CD14-positive monocyte (primary cell): Measurements from ENCODE around the gene FRAS1. TPM values are rescaled to one million over a fixed set of nuclear protein-coding genes. Genes with fewer than 3 reads are reported as not detected.
"Not testable (repeated sequence)": the region's sequence is repeated elsewhere in the genome, so short reads cannot be mapped to it uniquely, and the experiment has no call there.

Experiments
- DNase-seq, 3 donors: peaks; one replicate each; pipeline ENCODE4 v3.0.0-alpha.2; 2011 to 2022
- H2AFZ ChIP-seq: 2 replicates; pipeline ENCODE4 v1.6.0; 2012; ENCODE audit warnings: mild to moderate bottlenecking, low read depth, low read length, inconsistent platforms; ENCODE audit not compliant: insufficient read depth, poor library complexity, severe bottlenecking
- H3K27ac ChIP-seq, 2 donors: 1 replicate in 1 of 2; 2 replicates in 1 of 2; pipeline ENCODE4 v1.5.1; 2012 to 2013; ENCODE audit warnings: low read length in 2 of 2, control low read depth in 1 of 2, inconsistent platforms in 1 of 2, low read depth in 1 of 2, mild to moderate bottlenecking in 1 of 2
- H3K27me3 ChIP-seq, 2 donors: one replicate each; pipeline versions ENCODE4 v1.6.0 to v1.6.1; 2011 to 2013; ENCODE audit warnings: low read length in 2 of 2; ENCODE audit not compliant: control insufficient read depth in 2 of 2, insufficient read depth in 2 of 2
- H3K36me3 ChIP-seq, 2 donors: replicated peaks in 1 of 2; 1 replicate in 1 of 2; 2 replicates in 1 of 2; pipeline versions ENCODE4 v1.5.1 to v1.6.1; 2012 to 2013; ENCODE audit warnings: low read length in 2 of 2, control low read depth in 1 of 2, inconsistent platforms in 1 of 2, mild to moderate bottlenecking in 1 of 2; ENCODE audit not compliant: insufficient read depth in 2 of 2, control insufficient read depth in 1 of 2
- H3K4me1 ChIP-seq, 2 donors: 1 replicate in 1 of 2; 2 replicates in 1 of 2; pipeline versions ENCODE4 v1.5.1 to v1.6.1; 2012 to 2013; ENCODE audit warnings: low read length in 2 of 2, control low read depth in 1 of 2, inconsistent platforms in 1 of 2, mild to moderate bottlenecking in 1 of 2, moderate library complexity in 1 of 2; ENCODE audit not compliant: insufficient read depth in 2 of 2, control insufficient read depth in 1 of 2
- H3K4me2 ChIP-seq: replicated peaks from 2 replicates; pipeline ENCODE3; 2012; ENCODE audit warnings: low read length, moderate library complexity, mild to moderate bottlenecking; ENCODE audit not compliant: poor library complexity, severe bottlenecking; ENCODE audit errors: extremely low read depth
- H3K4me3 ChIP-seq, 3 experiments: fragments of 200-600 bp in 1 of 3; sonication (generic) in 1 of 3; replicated peaks in 1 of 3; 1 replicate in 2 of 3; 2 replicates in 1 of 3; pipeline ENCODE4 v1.5.1; 2011 to 2013; ENCODE audit warnings: low read length in 3 of 3, mild to moderate bottlenecking in 3 of 3, control low read depth in 2 of 3, low read depth in 2 of 3, inconsistent platforms in 1 of 3, moderate library complexity in 1 of 3
- H3K79me2 ChIP-seq: 2 replicates; pipeline ENCODE4 v1.6.0; 2012; ENCODE audit warnings: mild to moderate bottlenecking, control low read depth, inconsistent platforms, low read length, moderate library complexity; ENCODE audit not compliant: insufficient read depth
- H3K9ac ChIP-seq: 2 replicates; pipeline ENCODE4 v1.6.0; 2017; ENCODE audit warnings: low read length, mild to moderate bottlenecking; ENCODE audit not compliant: insufficient read depth, poor library complexity, severe bottlenecking
- H3K9me3 ChIP-seq, 2 donors: replicated peaks in 1 of 2; 1 replicate in 1 of 2; 2 replicates in 1 of 2; pipeline versions ENCODE4 v1.5.1 to v1.6.1; 2012 to 2013; ENCODE audit warnings: low read length in 2 of 2, control low read depth in 1 of 2; ENCODE audit not compliant: control insufficient read depth in 1 of 2, insufficient read depth in 1 of 2
- H4K20me1 ChIP-seq: 2 replicates; pipeline ENCODE4 v1.6.0; 2012; ENCODE audit warnings: mild to moderate bottlenecking, low read length, control low read depth, moderate library complexity; ENCODE audit not compliant: insufficient read depth
- H3K27ac Mint-ChIP-seq, 7 donors: one replicate each; pipeline ENCODE4 v1.8.0; 2020; ENCODE audit warnings: mild to moderate bottlenecking in 7 of 7, mixed read lengths in 7 of 7, moderate library complexity in 6 of 7, inconsistent platforms in 2 of 7
- H3K27me3 Mint-ChIP-seq, 3 donors: one replicate each; pipeline ENCODE4 v1.8.0; 2021 to 2022; ENCODE audit warnings: low read depth in 3 of 3, mild to moderate bottlenecking in 3 of 3, mixed read lengths in 3 of 3, moderate library complexity in 3 of 3, inconsistent platforms in 1 of 3
- H3K36me3 Mint-ChIP-seq, 2 donors: one replicate each; pipeline ENCODE4 v1.8.0; 2020; ENCODE audit warnings: mixed read lengths in 2 of 2, inconsistent platforms in 1 of 2, mild to moderate bottlenecking in 1 of 2
- H3K4me1 Mint-ChIP-seq: one replicate; pipeline ENCODE4 v1.8.0; 2020; ENCODE audit warnings: mild to moderate bottlenecking, mixed read lengths
- H3K4me3 Mint-ChIP-seq, 2 donors: one replicate each; pipeline ENCODE4 v1.8.0; 2020; ENCODE audit warnings: mild to moderate bottlenecking in 2 of 2, mixed read lengths in 2 of 2, moderate library complexity in 1 of 2
- H3K9me3 Mint-ChIP-seq, 7 donors: one replicate each; pipeline ENCODE4 v1.8.0; 2020 to 2022; ENCODE audit warnings: mixed read lengths in 7 of 7, mild to moderate bottlenecking in 6 of 7, moderate library complexity in 6 of 7, inconsistent platforms in 2 of 7
- CTCF ChIP-seq: fragments of 200-600 bp; IDR thresholded peaks from one replicate; pipeline ENCODE4 v1.8.0; 2022; ENCODE audit warnings: antibody characterized with exemption, mild to moderate bottlenecking
- WGBS: methylation state at CpG from one replicate; pipeline ENCODE4 v1.1.5; 2013; ENCODE audit warnings: missing lambda C conversion rate; ENCODE audit not compliant: insufficient coverage; 5-methylcytosine and 5-hydroxymethylcytosine counted together
- intact Hi-C, 2 donors: fragments of 100-400 bp; cut with micrococcal nuclease; formaldehyde crosslinking; loops; one replicate each; pipeline versions ENCODE4 v1.15.0 to v1.15.1; 2023
- polyA plus RNA-seq, 3 donors: library from polyadenylated mRNA; depleted of rRNA in 1 of 3; unstranded in 2 of 3; stranded (reverse) in 1 of 3; fragments of 300-500 nt in 2 of 3; fragments of >200 nt in 1 of 3; fragmentation: Illumina TruSeq in 2 of 3; gene quantifications; 1 replicate in 2 of 3; 2 replicates in 1 of 3; pipeline ENCODE4 v1.2.3, GENCODE V29; 2012 to 2021

The FRAS1 gene
- polyA plus RNA-seq, 3 donors = not detected

GRCh38 chr4:78121338-78121904 is 64.3 kb downstream of the FRAS1 start:
- no peak for DNase-seq
- Histone ChIP-seq H3K27me3 (no peaks in the 10 kb centered on the region), H3K79me2 (no peaks in the 10 kb centered on the region), H3K4me2 (no peak overlapping the region), H3K9me3 (no peaks in the 10 kb centered on the region), H3K4me3 (no peak overlapping the region), H3K27ac (no peak overlapping the region), H3K36me3 (no peaks in the 10 kb centered on the region), H4K20me1 (no peaks in the 10 kb centered on the region), H3K9ac (no peak overlapping the region), H3K4me1 (no peaks in the 10 kb centered on the region), H2AFZ (no peak overlapping the region)
- no peak overlapping the region for H3K27ac Mint-ChIP-seq
- no peaks in the 10 kb centered on the region for H3K36me3 Mint-ChIP-seq
- no peak overlapping the region for H3K4me3 Mint-ChIP-seq
- H3K27me3 Mint-ChIP-seq = peaks cover 0 to 2% (median 0%) of the 10 kb centered on the region in 3 donors
- H3K9me3 Mint-ChIP-seq = peaks cover 0 to 14% (median 8%) of the 10 kb centered on the region in 7 donors
- TF ChIP-seq CTCF = no peak
- intact Hi-C loops = no loop called here
- no peaks in the 10 kb centered on the region for H3K4me1 Mint-ChIP-seq
- WGBS = 94% methylated on average over 3 of the region's 4 CpGs

- not testable (repeated sequence) for H3K79me2 ChIP-seq, H3K4me2 ChIP-seq, H3K4me1 Mint-ChIP-seq
Measured at GRCh38 chr4:78125834-78126331, 68.8 kb downstream of the FRAS1 start.

More at GRCh38 chr4:78125834-78126331, 68.8 kb downstream of the FRAS1 start:
- H3K4me3 Mint-ChIP-seq, H3K4me3 ChIP-seq, H3K36me3 Mint-ChIP-seq, H3K4me1 ChIP-seq, H2AFZ ChIP-seq, H3K27ac ChIP-seq, H3K9ac ChIP-seq, H3K9me3 ChIP-seq, H4K20me1 ChIP-seq, intact Hi-C loops, H3K27ac Mint-ChIP-seq, H3K36me3 ChIP-seq, H3K27me3 Mint-ChIP-seq, DNase-seq, H3K27me3 ChIP-seq: not testable (repeated sequence)
- H3K9me3 Mint-ChIP-seq = peaks cover 5 to 16% (median 8%) of the 10 kb centered on the region in 7 donors
- WGBS = 65% methylated on average over 6 of the region's 6 CpGs
